Measurements from ENCODE around the gene TNN. TPM values are rescaled to one million over a fixed set of nuclear protein-coding genes. Genes with fewer than 3 reads are reported as not detected.

The TNN gene
- total and polyA plus RNA-seq, 10 of the 15 experiments (the other 5 are each of a cell fraction or from before 2014, with no cell fraction given), result 0.05 to 0.17 (median 0.11) TPM

DNA sequence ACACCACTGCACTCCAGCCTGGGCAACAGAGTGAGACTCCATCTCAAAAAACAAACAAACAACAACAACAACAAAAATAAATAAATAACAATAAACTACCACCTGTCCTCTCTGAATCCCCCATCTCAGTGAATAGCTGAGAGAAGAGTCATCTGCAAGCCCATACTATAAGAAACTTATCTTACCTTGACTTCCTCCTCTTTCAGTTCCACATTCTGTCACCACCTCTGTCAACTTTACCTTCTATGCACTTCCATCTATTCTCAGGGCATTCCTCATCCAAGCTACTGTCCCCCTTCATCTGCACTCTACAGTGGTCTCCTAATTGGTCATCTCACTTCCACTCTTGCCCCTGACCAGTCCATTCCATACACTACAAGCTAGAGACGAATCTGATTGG is 66.9 kb downstream of the TNN start:
- FAIRE-seq (no peak), ATAC-seq (peak; percentile 69), DNase-seq (ENCODE audit: low read depth, low spot score) (no peak)
- no TSS peak for BruUV-seq (replicated peaks)
- SMC1A ChIA-PET (ENCODE audit: uncharacterized antibody, unreplicated experiment), result interaction anchor here (1.0 to 2.5 kb wide), 4 partner anchors 9 to 184 kb away, joined by 3 to 13 read pairs (median 6); no protein-coding TSS in a partner anchor
- no peak for TF ChIP-seq BHLHE40 (IDR thresholded peaks at IDR 0.05; ENCODE audit: borderline replicate concordance in 1 of 2, low read depth in 2 of 2, low read length in 1 of 2)
- TF ChIP-seq SMC3 (IDR thresholded peaks at IDR 0.05; ENCODE audit: borderline replicate concordance, low read length), result no peak
- no peak for TF ChIP-seq FOS (IDR thresholded peaks at IDR 0.05; ENCODE audit: borderline replicate concordance, extremely low read depth, insufficient read length)
- TF ChIP-seq PKNOX1 (IDR thresholded peaks at IDR 0.05), result no peak
- no peak for TF ChIP-seq SREBF1 (IDR thresholded peaks at IDR 0.05; ENCODE audit: low read length)
- TF ChIP-seq, protein P1, sequence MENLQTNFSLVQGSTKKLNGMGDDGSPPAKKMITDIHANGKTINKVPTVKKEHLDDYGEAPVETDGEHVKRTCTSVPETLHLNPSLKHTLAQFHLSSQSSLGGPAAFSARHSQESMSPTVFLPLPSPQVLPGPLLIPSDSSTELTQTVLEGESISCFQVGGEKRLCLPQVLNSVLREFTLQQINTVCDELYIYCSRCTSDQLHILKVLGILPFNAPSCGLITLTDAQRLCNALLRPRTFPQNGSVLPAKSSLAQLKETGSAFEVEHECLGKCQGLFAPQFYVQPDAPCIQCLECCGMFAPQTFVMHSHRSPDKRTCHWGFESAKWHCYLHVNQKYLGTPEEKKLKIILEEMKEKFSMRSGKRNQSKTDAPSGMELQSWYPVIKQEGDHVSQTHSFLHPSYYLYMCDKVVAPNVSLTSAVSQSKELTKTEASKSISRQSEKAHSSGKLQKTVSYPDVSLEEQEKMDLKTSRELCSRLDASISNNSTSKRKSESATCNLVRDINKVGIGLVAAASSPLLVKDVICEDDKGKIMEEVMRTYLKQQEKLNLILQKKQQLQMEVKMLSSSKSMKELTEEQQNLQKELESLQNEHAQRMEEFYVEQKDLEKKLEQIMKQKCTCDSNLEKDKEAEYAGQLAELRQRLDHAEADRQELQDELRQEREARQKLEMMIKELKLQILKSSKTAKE (IDR thresholded peaks at IDR 0.05; ENCODE audit: low read depth, poor library complexity, severe bottlenecking), result no peak
- peak; percentile 73; the same call in 1 of the 2 replicates for TF ChIP-seq SPI1 (IDR thresholded peaks at IDR 0.05; ENCODE audit: borderline replicate concordance, insufficient read depth, low read depth, low read length)
- no peak for TF ChIP-seq SIN3A (IDR thresholded peaks at IDR 0.05; ENCODE audit: low read depth, low read length)
- POLR2A ChIA-PET, result interaction anchor here (1.0 to 1.1 kb wide), 2 partner anchors 9 to 57 kb away, joined by 3 read pairs; no protein-coding TSS in a partner anchor
- no peak overlapping the region for H3K9ac ChIP-seq (ENCODE audit: control insufficient read depth, insufficient read depth, low read length)
- in situ Hi-C loops (cut with MboI), result no loop called here
- no peaks in the 10 kb centered on the region for H3K79me2 ChIP-seq (ENCODE audit: control insufficient read depth, insufficient read depth, low read length)
- intact Hi-C loops (cut with micrococcal nuclease; ENCODE audit: unreplicated experiment), result no loop called here
- RAD21 ChIA-PET (ENCODE audit: unreplicated experiment), result interaction anchor here (1.4 to 2.0 kb wide), 4 partner anchors 9 to 105 kb away, joined by 3 to 6 read pairs (median 4); no protein-coding TSS in a partner anchor
- peaks cover 28% of the 10 kb centered on the region for H3K4me1 ChIP-seq (ENCODE audit: control insufficient read depth, insufficient read depth, low read length)
- no peaks in the 10 kb centered on the region for H3K36me3 ChIP-seq (ENCODE audit: control insufficient read depth in 2 of 2, insufficient read depth in 2 of 2, low read length in 1 of 2)
- H3K4me2 ChIP-seq (ENCODE audit: control insufficient read depth, insufficient read depth), result no peak overlapping the region
- no peak overlapping the region for H2AFZ ChIP-seq (ENCODE audit: control insufficient read depth, low read depth, low read length)
- H3K4me3 ChIP-seq, result no peak overlapping the region
- no peaks in the 10 kb centered on the region for H3K27me3 ChIP-seq (replicated peaks in 1 of 2; ENCODE audit: control insufficient read depth in 2 of 2, insufficient read depth in 2 of 2, low read length in 1 of 2)
- no peaks in the 10 kb centered on the region for H4K20me1 ChIP-seq (ENCODE audit: control insufficient read depth, insufficient read depth)
- H3K27ac ChIP-seq (ENCODE audit: control insufficient read depth, insufficient read depth), result no peak overlapping the region
- no peaks in the 10 kb centered on the region for H3K9me3 ChIP-seq (replicated peaks; ENCODE audit: control insufficient read depth, insufficient read depth, low read length)
- CTCF ChIA-PET, result interaction anchor here (0.7 to 10.9 kb wide), 5 partner anchors 10 to 185 kb away, joined by 3 to 135 read pairs (median 6); no protein-coding TSS in a partner anchor
- 39% methylated on average over 1 of the region's 1 CpG for WGBS (ENCODE audit: insufficient coverage, insufficient replicate concordance, low lambda C conversion rate, missing lambda C conversion rate)

Measured in GM12878 (cell line).